Measurements from ENCODE around the gene ABHD4.
"Not testable (repeated sequence)": the region's sequence is repeated elsewhere in the genome, so short reads cannot be mapped to it uniquely, and the experiment has no call there.

ABHD4 gene

GRCh38 chr14:22587247-22587646 lies 10.9 kb upstream of the ABHD4 start:
- no peaks in the 10 kb centered on the region for H3K9me3 ChIP-seq (ENCODE audit: insufficient read depth, low read length)
- 0 out of 2 replicates have a peak overlapping the region, but pooled peaks have one; percentile 99 for H3K4me2 ChIP-seq (ENCODE audit: low read length)
- no peak overlapping the region for H3K9ac ChIP-seq (ENCODE audit: low read length)
- H3K4me1 ChIP-seq (ENCODE audit: low read length) = peaks cover 25% of the 10 kb centered on the region
- H3K79me2 ChIP-seq (ENCODE audit: low read length) = peaks cover 67% of the 10 kb centered on the region
- peaks cover 42% of the 10 kb centered on the region for H4K20me1 ChIP-seq (ENCODE audit: insufficient read depth, low read length)
- H3K36me3 ChIP-seq (replicated peaks; ENCODE audit: low read depth, low read length) = peaks cover 15% of the 10 kb centered on the region
- no peak overlapping the region for H3K27ac ChIP-seq (ENCODE audit: low read length)
- no peak for TF ChIP-seq CTCF (IDR thresholded peaks at IDR 0.05; ENCODE audit: low read depth, low read length)
- TF ChIP-seq EZH2phosphoT487 (IDR thresholded peaks at IDR 0.05; ENCODE audit: low read depth) = no peak
- H3K4me3 ChIP-seq (ENCODE audit: low read length) = no peak overlapping the region
- no peak overlapping the region for H2AFZ ChIP-seq (ENCODE audit: low read depth, low read length)
- no peaks in the 10 kb centered on the region for H3K27me3 ChIP-seq (ENCODE audit: low read depth, low read length)

- peak overlapping the region; percentile 56 for H3K27ac ChIP-seq (ENCODE audit: low read length)
- not testable (repeated sequence) for H2AFZ ChIP-seq (ENCODE audit: low read depth, low read length); H3K9me3 ChIP-seq (ENCODE audit: insufficient read depth, low read length); H3K27me3 ChIP-seq (ENCODE audit: low read depth, low read length)
- H3K36me3 ChIP-seq (replicated peaks; ENCODE audit: low read depth, low read length) = peaks cover 15% of the 10 kb centered on the region
- H4K20me1 ChIP-seq (ENCODE audit: insufficient read depth, low read length) = peaks cover 42% of the 10 kb centered on the region
- peak overlapping the region; percentile 99 for H3K4me2 ChIP-seq (ENCODE audit: low read length)
- peak overlapping the region; percentile 95 for H3K9ac ChIP-seq (ENCODE audit: low read length)
- H3K4me1 ChIP-seq (ENCODE audit: low read length) = peaks cover 24% of the 10 kb centered on the region
- peaks cover 61% of the 10 kb centered on the region for H3K79me2 ChIP-seq (ENCODE audit: low read length)
- peak overlapping the region; percentile 97 for H3K4me3 ChIP-seq (ENCODE audit: low read length)
These were observed 10.2 kb upstream of the ABHD4 start for GRCh38 chr14:22587677-22588422.

GRCh38 chr14:22588526-22589095 lies 9.5 kb upstream of the ABHD4 start:
- Histone ChIP-seq H3K27me3 (ENCODE audit: low read depth, low read length) (peaks cover 2% of the 10 kb centered on the region), H4K20me1 (ENCODE audit: insufficient read depth, low read length) (peaks cover 38% of the 10 kb centered on the region), H3K9me3 (ENCODE audit: insufficient read depth, low read length) (no peaks in the 10 kb centered on the region), H3K27ac (ENCODE audit: low read length) (peak overlapping the region; percentile 56), H2AFZ (ENCODE audit: low read depth, low read length) (no peak overlapping the region), H3K79me2 (ENCODE audit: low read length) (peaks cover 54% of the 10 kb centered on the region), H3K36me3 (replicated peaks; ENCODE audit: low read depth, low read length) (peaks cover 15% of the 10 kb centered on the region), H3K4me1 (ENCODE audit: low read length) (peaks cover 23% of the 10 kb centered on the region), H3K9ac (ENCODE audit: low read length) (peak overlapping the region; percentile 95), H3K4me2 (ENCODE audit: low read length) (peak overlapping the region; percentile 99), H3K4me3 (ENCODE audit: low read length) (peak overlapping the region; percentile 97)
- no peak for TF ChIP-seq EZH2phosphoT487 (IDR thresholded peaks at IDR 0.05; ENCODE audit: low read depth)
- no peak for TF ChIP-seq CTCF (IDR thresholded peaks at IDR 0.05; ENCODE audit: low read depth, low read length)

- Histone ChIP-seq H2AFZ (ENCODE audit: low read depth, low read length) (peak within 1 kb of the TSS; percentile 86), H3K27ac (ENCODE audit: low read length) (peak within 1 kb of the TSS; percentile 56)
These were observed 8.8 kb upstream of the ABHD4 start, which contains the start of gene DAD1 for GRCh38 chr14:22589096-22589839. TSS of gene DAD1 (minus strand) at chr14:22589224. CDS start at chr14:22589157, 67 bp downstream.

More at GRCh38 chr14:22589096-22589839, 8.8 kb upstream of the ABHD4 start, which contains the start of gene DAD1:
- H3K9me3 ChIP-seq (ENCODE audit: insufficient read depth, low read length) = no peaks in the 10 kb centered on the region
- peak within 1 kb of the TSS; percentile 99 for H3K4me2 ChIP-seq (ENCODE audit: low read length)
- H4K20me1 ChIP-seq (ENCODE audit: insufficient read depth, low read length) = peaks cover 32% of the 10 kb centered on the region
- peaks cover 47% of the 10 kb centered on the region for H3K79me2 ChIP-seq (ENCODE audit: low read length)
- peak within 1 kb of the TSS; percentile 97 for H3K4me3 ChIP-seq (ENCODE audit: low read length)
- H3K36me3 ChIP-seq (replicated peaks; ENCODE audit: low read depth, low read length) = peaks cover 12% of the 10 kb centered on the region
- peak within 1 kb of the TSS; percentile 95 for H3K9ac ChIP-seq (ENCODE audit: low read length)
- H3K27me3 ChIP-seq (ENCODE audit: low read depth, low read length) = peaks cover 5% of the 10 kb centered on the region
- peaks cover 21% of the 10 kb centered on the region for H3K4me1 ChIP-seq (ENCODE audit: low read length)
- no peak for TF ChIP-seq CTCF (IDR thresholded peaks at IDR 0.05; ENCODE audit: low read depth, low read length)
- no peak for TF ChIP-seq EZH2phosphoT487 (IDR thresholded peaks at IDR 0.05; ENCODE audit: low read depth)

Measured in OCI-LY3 (cell line).